Lung (tissue), 12 donors: ENCODE results near the gene PHLPP1. TPM values are rescaled to one million over a fixed set of nuclear protein-coding genes. Genes with fewer than 3 reads are reported as not detected.
"Not testable (repeated sequence)": the region's sequence is repeated elsewhere in the genome, so short reads cannot be mapped to it uniquely, and the experiment has no call there.

Experiments
- ATAC-seq: fragments of 200-7000 bp; cut with Tn5 transposase; one replicate; pipeline ENCODE4 v1.9.1; 2020; ENCODE audit warnings: moderate number of reproducible peaks; ENCODE audit not compliant: insufficient read depth, low FRiP score
- DNase-seq, 3 donors: peaks; one replicate each; pipeline ENCODE4 v3.0.0-alpha.2; 2013 to 2017
- H3K27ac ChIP-seq, 2 donors: one replicate each; pipeline ENCODE4 v1.5.1; 2013; ENCODE audit warnings: mild to moderate bottlenecking in 2 of 2, moderate library complexity in 2 of 2, control low read depth in 1 of 2, inconsistent platforms in 1 of 2, low read depth in 1 of 2, low read length in 1 of 2
- H3K27me3 ChIP-seq, 3 donors: one replicate each; pipeline ENCODE4 v1.5.1; 2013; ENCODE audit warnings: low read length in 2 of 3; ENCODE audit not compliant: control insufficient read depth in 3 of 3, insufficient read depth in 3 of 3
- H3K36me3 ChIP-seq, 4 donors: one replicate each; pipeline ENCODE4 v1.5.1; 2013; ENCODE audit warnings: low read length in 4 of 4, mild to moderate bottlenecking in 1 of 4, moderate library complexity in 1 of 4; ENCODE audit not compliant: control insufficient read depth in 4 of 4, insufficient read depth in 4 of 4
- H3K4me1 ChIP-seq, 5 donors: one replicate each; pipeline ENCODE4 v1.5.1; 2013; ENCODE audit warnings: low read length in 5 of 5, mild to moderate bottlenecking in 2 of 5, moderate library complexity in 1 of 5; ENCODE audit not compliant: control insufficient read depth in 5 of 5, insufficient read depth in 5 of 5
- H3K4me3 ChIP-seq: one replicate; pipeline ENCODE4 v1.5.1; 2013; ENCODE audit warnings: mild to moderate bottlenecking, control low read depth, moderate library complexity
- H3K9ac ChIP-seq, 2 donors: one replicate each; pipeline ENCODE4 v1.5.1; 2013; ENCODE audit warnings: low read length in 2 of 2, control low read depth in 1 of 2; ENCODE audit not compliant: insufficient read depth in 1 of 2
- H3K9me3 ChIP-seq, 4 donors: one replicate each; pipeline ENCODE4 v1.5.1; 2013; ENCODE audit warnings: low read length in 3 of 4, mild to moderate bottlenecking in 1 of 4, moderate library complexity in 1 of 4; ENCODE audit not compliant: control insufficient read depth in 4 of 4, insufficient read depth in 3 of 4
- WGBS, 2 donors: extraction: QIAGEN DNeasy Blood & Tissue Kit; methylation state at CpG; one replicate each; pipeline ENCODE4 v1.1.7; 2013; 5-methylcytosine and 5-hydroxymethylcytosine counted together
- polyA plus RNA-seq, 2 donors: library from polyadenylated mRNA; stranded (reverse); fragments of 200-250 nt; gene quantifications; one replicate each; pipeline ENCODE4 v1.2.1, GENCODE V29; 2013
- total RNA-seq, 2 donors: library from RNA; depleted of rRNA in 1 of 2; stranded (reverse); fragments of >200 nt in 1 of 2; gene quantifications; one replicate each; pipeline ENCODE4 v1.2.1, GENCODE V29; 2014 to 2021
- TF ChIP-seq, protein P1 (sequence below): IDR thresholded peaks from 2 replicates; pipeline ENCODE4 v1.5.1; 2012; ENCODE audit warnings: mild to moderate bottlenecking; ENCODE audit errors: control extremely low read depth, extremely low read depth
- donor health status: control.
- donor health status: control.
- donor health status: Bipolar disorder and iron deficiency.
- donor health status: healthy.
- donor health status: DM: yes; HTN: yes; CAD: no.

PHLPP1 gene
- total and polyA plus RNA-seq, 4 donors, result 2.3 to 29.2 (median 7.9) TPM

GRCh38 chr18:62904396-62905285 is 189.3 kb downstream of the PHLPP1 start:
- TF ChIP-seq, protein P1, sequence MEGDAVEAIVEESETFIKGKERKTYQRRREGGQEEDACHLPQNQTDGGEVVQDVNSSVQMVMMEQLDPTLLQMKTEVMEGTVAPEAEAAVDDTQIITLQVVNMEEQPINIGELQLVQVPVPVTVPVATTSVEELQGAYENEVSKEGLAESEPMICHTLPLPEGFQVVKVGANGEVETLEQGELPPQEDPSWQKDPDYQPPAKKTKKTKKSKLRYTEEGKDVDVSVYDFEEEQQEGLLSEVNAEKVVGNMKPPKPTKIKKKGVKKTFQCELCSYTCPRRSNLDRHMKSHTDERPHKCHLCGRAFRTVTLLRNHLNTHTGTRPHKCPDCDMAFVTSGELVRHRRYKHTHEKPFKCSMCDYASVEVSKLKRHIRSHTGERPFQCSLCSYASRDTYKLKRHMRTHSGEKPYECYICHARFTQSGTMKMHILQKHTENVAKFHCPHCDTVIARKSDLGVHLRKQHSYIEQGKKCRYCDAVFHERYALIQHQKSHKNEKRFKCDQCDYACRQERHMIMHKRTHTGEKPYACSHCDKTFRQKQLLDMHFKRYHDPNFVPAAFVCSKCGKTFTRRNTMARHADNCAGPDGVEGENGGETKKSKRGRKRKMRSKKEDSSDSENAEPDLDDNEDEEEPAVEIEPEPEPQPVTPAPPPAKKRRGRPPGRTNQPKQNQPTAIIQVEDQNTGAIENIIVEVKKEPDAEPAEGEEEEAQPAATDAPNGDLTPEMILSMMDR, result no peak
- Histone ChIP-seq H3K9me3 (no peaks in the 10 kb centered on the region), H3K9ac (no peak overlapping the region), H3K36me3 (peaks cover 0 to 8% (median 0%) of the 10 kb centered on the region in 4 donors), H3K4me3 (no peak overlapping the region), H3K27ac (no peak overlapping the region), H3K4me1 (peaks cover 0 to 6% (median 0%) of the 10 kb centered on the region in 5 donors), H3K27me3 (no peaks in the 10 kb centered on the region)
- WGBS, 2 donors, result 69 to 80% methylated on average over 2 of the region's 2 CpGs
- ATAC-seq (no peak), DNase-seq (no peak)

GRCh38 chr18:62912885-62913284 is 197.5 kb downstream of the PHLPP1 start:
- peak overlapping the region in 1 of 2 donors; percentile 5 for H3K27ac ChIP-seq
- H3K4me3 ChIP-seq, result no peak overlapping the region
- ATAC-seq (no peak), DNase-seq (no peak)
- 46 to 72% methylated on average over 2 of the region's 2 CpGs for WGBS, 2 donors
- no peaks in the 10 kb centered on the region for H3K9me3 ChIP-seq
- H3K36me3 ChIP-seq, result peaks cover 0 to 4% (median 1%) of the 10 kb centered on the region in 4 donors
- TF ChIP-seq, protein P1, result no peak
- H3K27me3 ChIP-seq, result no peaks in the 10 kb centered on the region
- H3K4me1 ChIP-seq, result peaks cover 0 to 1% (median 0%) of the 10 kb centered on the region in 5 donors
- no peak overlapping the region for H3K9ac ChIP-seq

GRCh38 chr18:62913824-62914223 is 198.5 kb downstream of the PHLPP1 start:
- H3K9me3 ChIP-seq, H3K36me3 ChIP-seq, H3K27ac ChIP-seq, H3K4me3 ChIP-seq, H3K9ac ChIP-seq, H3K4me1 ChIP-seq, H3K27me3 ChIP-seq, DNase-seq, ATAC-seq: not testable (repeated sequence)
- 94 to 96% methylated on average over 7 of the region's 7 CpGs for WGBS, 2 donors

GRCh38 chr18:62914871-62915392 is 199.6 kb downstream of the PHLPP1 start:
- no peak for ATAC-seq
- Histone ChIP-seq H3K9me3 (no peaks in the 10 kb centered on the region), H3K4me3 (no peak overlapping the region), H3K27me3 (no peaks in the 10 kb centered on the region), H3K9ac (no peak overlapping the region), H3K27ac (no peak overlapping the region), H3K36me3 (peaks cover 0 to 4% (median 1%) of the 10 kb centered on the region in 4 donors), H3K4me1 (peaks cover 0 to 3% (median 0%) of the 10 kb centered on the region in 5 donors)
- WGBS, 2 donors, result 97 to 98% methylated on average over 3 of the region's 3 CpGs
- no peak for DNase-seq
- TF ChIP-seq, protein P1, result no peak
